NB4 (cell line): Measurements from ENCODE around the gene SSR2.

Experiments used
- MAX ChIP-seq: IDR thresholded peaks from 2 replicates; pipeline ENCODE4 v1.6.1; 2011; ENCODE audit warnings: low read depth, low read length
- POLR2A ChIP-seq: IDR thresholded peaks from 2 replicates; pipeline ENCODE4 v1.6.1; 2011; ENCODE audit warnings: mild to moderate bottlenecking; ENCODE audit not compliant: insufficient read length; ENCODE audit errors: extremely low read depth
- TF ChIP-seq, protein P1 (sequence below): IDR thresholded peaks from one replicate; pipeline ENCODE4 v1.5.1; 2012; ENCODE audit warnings: low read depth, low read length

DNA sequence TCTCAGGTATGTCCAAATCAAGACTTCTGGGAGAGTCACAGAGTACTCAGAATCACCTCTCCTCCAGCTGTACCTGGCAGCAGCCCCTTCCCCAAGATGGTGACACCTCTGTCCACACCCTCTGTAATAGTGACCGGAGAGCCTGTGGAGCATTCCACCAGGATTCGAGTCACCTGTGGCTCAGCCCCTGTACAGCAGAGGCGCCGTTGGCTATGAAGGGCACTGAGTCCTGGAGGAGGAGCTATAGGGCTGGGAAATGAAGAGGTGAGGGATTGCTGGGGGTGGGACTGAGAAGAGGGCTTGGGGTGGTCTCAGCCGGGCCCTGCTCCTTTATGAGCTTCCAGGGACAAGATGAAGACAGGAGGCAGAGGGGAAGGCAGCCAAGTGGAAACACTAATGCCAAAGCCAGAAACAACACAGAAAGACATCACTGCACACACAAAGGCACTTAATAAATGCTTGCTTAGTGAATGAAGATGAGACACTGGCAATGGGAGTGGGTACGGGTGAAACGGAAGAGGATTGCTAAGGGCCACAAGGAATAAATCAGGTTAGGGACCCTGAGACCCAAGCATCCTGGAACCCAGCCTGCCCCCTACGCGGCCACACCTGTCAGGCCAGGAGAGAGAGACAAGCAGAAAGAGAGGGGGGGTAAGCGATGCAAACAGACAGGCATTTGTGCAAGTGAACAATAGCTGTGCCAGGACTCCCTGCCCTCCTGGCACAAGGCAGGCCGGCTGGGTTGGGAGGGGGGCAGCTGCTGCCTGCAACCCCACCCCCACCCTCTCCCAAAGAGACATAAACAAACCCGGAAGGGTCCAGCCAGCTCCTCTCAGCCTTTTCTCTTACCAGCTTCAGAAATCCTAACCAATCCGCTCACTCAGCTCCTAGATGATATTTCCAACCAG lies 46.3 kb downstream of the SSR2 start:
- TF ChIP-seq, protein P1, sequence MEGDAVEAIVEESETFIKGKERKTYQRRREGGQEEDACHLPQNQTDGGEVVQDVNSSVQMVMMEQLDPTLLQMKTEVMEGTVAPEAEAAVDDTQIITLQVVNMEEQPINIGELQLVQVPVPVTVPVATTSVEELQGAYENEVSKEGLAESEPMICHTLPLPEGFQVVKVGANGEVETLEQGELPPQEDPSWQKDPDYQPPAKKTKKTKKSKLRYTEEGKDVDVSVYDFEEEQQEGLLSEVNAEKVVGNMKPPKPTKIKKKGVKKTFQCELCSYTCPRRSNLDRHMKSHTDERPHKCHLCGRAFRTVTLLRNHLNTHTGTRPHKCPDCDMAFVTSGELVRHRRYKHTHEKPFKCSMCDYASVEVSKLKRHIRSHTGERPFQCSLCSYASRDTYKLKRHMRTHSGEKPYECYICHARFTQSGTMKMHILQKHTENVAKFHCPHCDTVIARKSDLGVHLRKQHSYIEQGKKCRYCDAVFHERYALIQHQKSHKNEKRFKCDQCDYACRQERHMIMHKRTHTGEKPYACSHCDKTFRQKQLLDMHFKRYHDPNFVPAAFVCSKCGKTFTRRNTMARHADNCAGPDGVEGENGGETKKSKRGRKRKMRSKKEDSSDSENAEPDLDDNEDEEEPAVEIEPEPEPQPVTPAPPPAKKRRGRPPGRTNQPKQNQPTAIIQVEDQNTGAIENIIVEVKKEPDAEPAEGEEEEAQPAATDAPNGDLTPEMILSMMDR, result no peak
- no peak for TF ChIP-seq MAX
- TF ChIP-seq POLR2A, result no peak
